HepG2 (cell line): Measurements from ENCODE around the gene TCOF1. TPM values are rescaled to one million over a fixed set of nuclear protein-coding genes. Genes with fewer than 3 reads are reported as not detected.

ENCODE experiments used
- ATAC-seq: fragments of 200-7000 bp; cut with Tn5 transposase; 3 replicates; pipeline ENCODE4 v1.9.1; 2020; ENCODE audit warnings: mild to moderate bottlenecking, moderate library complexity
- BruUV-seq: library from RNA; stranded (reverse); fragments of 400-500 nt; replicated peaks from 2 replicates; lab custom pipeline; 2021; lab: Mats Ljungman, UMichigan
- CTCF ChIA-PET: fragments of 300-600 bp; formaldehyde crosslinking; extraction: SDS; loops from one replicate; lab custom pipeline; 2021; ENCODE audit warnings: low total read pairs, inconsistent platforms, low intra/inter-chr PET ratio; lab: Yijun Ruan, JAX
- POLR2A ChIA-PET: fragments of 350-600 bp; sonication (Branson Sonifier 250); formaldehyde crosslinking; loops from one replicate; lab custom pipeline; 2020; ENCODE audit warnings: antibody characterized with exemption, inconsistent platforms; lab: Yijun Ruan, JAX
- DNase-seq: peaks from one replicate; pipeline ENCODE4 v3.0.0-alpha.2; 2015; ENCODE audit warnings: low spot score
- FAIRE-seq: peaks from 3 replicates; lab custom pipeline; 2011; peaks lifted over from hg19 to GRCh38; lab: Jason Lieb, UNC
- H2AFZ ChIP-seq: one replicate; pipeline ENCODE4 v1.6.1; 2011; ENCODE audit warnings: low read length, inconsistent platforms
- H3K27ac ChIP-seq: fragments of 300-600 bp; 3 replicates; pipeline ENCODE4 v1.8.0; 2011; ENCODE audit warnings: mixed run types, mild to moderate bottlenecking, mixed read lengths, low read length, inconsistent platforms; ENCODE audit not compliant: insufficient read depth; ENCODE audit errors: extremely low read length
- H3K27me3 ChIP-seq, 2 experiments: fragments of 200-600 bp in 1 of 2; 2 replicates in 1 of 2; 3 replicates in 1 of 2; pipeline versions ENCODE4 v1.6.0 to v1.8.0; 2011; ENCODE audit warnings: low read length in 2 of 2, mild to moderate bottlenecking in 2 of 2, moderate library complexity in 2 of 2, inconsistent platforms in 1 of 2; ENCODE audit not compliant: insufficient read depth in 2 of 2, control insufficient read depth in 1 of 2
- H3K36me3 ChIP-seq, 2 experiments: fragments of 200-600 bp in 1 of 2; replicated peaks in 1 of 2; 2 replicates in 1 of 2; 3 replicates in 1 of 2; pipeline versions ENCODE4 v1.5.1 to v1.8.0; 2011; ENCODE audit warnings: low read length in 2 of 2, inconsistent platforms in 1 of 2; ENCODE audit not compliant: insufficient read depth in 2 of 2, control insufficient read depth in 1 of 2
- H3K4me1 ChIP-seq: 2 replicates; pipeline ENCODE4 v1.5.1; 2012; ENCODE audit warnings: low read length, inconsistent platforms; ENCODE audit not compliant: insufficient read depth
- H3K4me2 ChIP-seq: 2 replicates; pipeline ENCODE4 v1.6.0; 2011; ENCODE audit warnings: low read depth, low read length, inconsistent platforms
- H3K4me3 ChIP-seq, 3 experiments: fragments of 200-600 bp in 1 of 3; sonication (generic), shearing (Covaris generic) in 1 of 3; replicated peaks in 1 of 3; 2 replicates each; pipeline ENCODE4 v1.5.1; 2011 to 2016; ENCODE audit warnings: low read length in 3 of 3, inconsistent platforms in 2 of 3, low read depth in 2 of 3, mild to moderate bottlenecking in 2 of 3, control low read depth in 1 of 3, mixed read lengths in 1 of 3; ENCODE audit not compliant: insufficient read depth in 1 of 3
- H3K79me2 ChIP-seq: one replicate; pipeline ENCODE4 v1.6.1; 2011; ENCODE audit warnings: low read length, inconsistent platforms; ENCODE audit not compliant: insufficient read depth
- H3K9ac ChIP-seq: 2 replicates; pipeline ENCODE4 v1.6.0; 2011; ENCODE audit warnings: mild to moderate bottlenecking, low read depth, low read length, inconsistent platforms; ENCODE audit not compliant: insufficient read depth
- H3K9me3 ChIP-seq: 2 replicates; pipeline ENCODE4 v1.5.1; 2012; ENCODE audit warnings: mild to moderate bottlenecking, low read length
- H4K20me1 ChIP-seq: 2 replicates; pipeline ENCODE4 v1.6.0; 2011; ENCODE audit warnings: inconsistent platforms, mild to moderate bottlenecking, low read length, moderate library complexity; ENCODE audit not compliant: insufficient read depth
- ATF7 ChIP-seq, 2 experiments: fragments of 450-650 bp in 1 of 2; sonication (generic) in 1 of 2; formaldehyde crosslinking in 1 of 2; IDR thresholded peaks; 2 replicates each; pipeline versions ENCODE4 v1.4.0 to v1.6.1; 2016 to 2020; ENCODE audit warnings: antibody characterized with exemption in 1 of 2, mild to moderate bottlenecking in 1 of 2, missing genetic modification reagents in 1 of 2
- CEBPB ChIP-seq: IDR thresholded peaks from 2 replicates; pipeline ENCODE4 v1.6.1; 2011; ENCODE audit warnings: low read depth, low read length, improper control_type of control experiment, borderline replicate concordance
- FOXA3 ChIP-seq: IDR thresholded peaks from 2 replicates; pipeline ENCODE4 v1.6.1; 2016; ENCODE audit warnings: missing genetic modification reagents, missing compliant biosample characterization
- ZNF280B ChIP-seq: sonication (generic); formaldehyde crosslinking; IDR thresholded peaks from 2 replicates; pipeline ENCODE4 v1.5.0; 2020; ENCODE audit warnings: missing genetic modification reagents, mild to moderate bottlenecking, borderline replicate concordance
- WGBS: methylation state at CpG from one replicate; pipeline ENCODE4 v1.1.6; 2017; ENCODE audit warnings: low lambda C conversion rate; 5-methylcytosine and 5-hydroxymethylcytosine counted together
- in situ Hi-C: cut with HindIII; loops from 2 replicates; pipeline ENCODE4 v1.10.0; 2017; ENCODE audit warnings: low pct_unique_long_range_greater_than_20kb; ENCODE audit not compliant: extremely low pct_ligation_motif_present
- intact Hi-C: fragments of 100-400 bp; cut with micrococcal nuclease; formaldehyde crosslinking; loops from one replicate; pipeline ENCODE4 v1.10.0; 2022; ENCODE audit not compliant: unreplicated experiment
- polyA plus RNA-seq, 8 experiments: library from polyadenylated mRNA; depleted of rRNA in 3 of 8; stranded (reverse) in 7 of 8; unstranded in 1 of 8; fragments of >200 nt; fragmentation: Illumina TruSeq in 4 of 8; extraction: Trizol in 4 of 8; gene quantifications; 2 replicates each; pipeline versions ENCODE4 v1.2.1 to v1.2.3, GENCODE V29; 2011 to 2016; ENCODE audit warnings: low read depth in 4 of 8, missing spikeins in 1 of 8, mixed read lengths in 1 of 8; ENCODE audit not compliant: insufficient read depth in 1 of 8
- total RNA-seq, 5 experiments: library from RNA; depleted of rRNA; stranded (reverse); fragments of >200 nt; fragmentation: Illumina TruSeq; extraction: Trizol; gene quantifications; 2 replicates each; pipeline ENCODE4 v1.2.3, GENCODE V29; 2016; ENCODE audit warnings: low read depth in 1 of 5

TCOF1 gene
- total and polyA plus RNA-seq, 2 of the 13 experiments (the other 11 are each of a cell fraction or from before 2014, with no cell fraction given): 10.1 to 41.6 TPM

DNA sequence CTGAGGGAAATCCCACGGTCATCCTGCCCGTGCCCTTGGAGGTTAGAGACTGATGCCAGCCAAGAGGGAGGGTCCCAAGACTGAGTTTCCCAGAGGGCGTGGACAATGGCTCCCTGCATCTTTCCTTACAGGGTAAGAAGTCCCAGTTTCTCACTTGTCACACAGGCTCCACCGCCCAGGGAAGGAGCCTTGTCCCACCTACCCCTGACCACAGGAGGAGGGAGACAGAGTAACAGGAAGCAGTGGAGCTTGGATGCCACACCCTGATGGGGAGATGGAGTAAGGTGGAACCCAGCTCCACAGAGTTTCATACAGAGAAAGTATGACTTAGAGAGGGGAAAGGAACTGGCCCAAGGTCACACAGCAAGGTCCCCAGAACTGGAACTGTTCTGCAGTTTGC, 64.6 kb downstream of the TCOF1 start (continued):
- no peak for TF ChIP-seq FOXA3 (CRISPR knock-in tag)
- TF ChIP-seq, all 625 proteins: peak for 0

DNA sequence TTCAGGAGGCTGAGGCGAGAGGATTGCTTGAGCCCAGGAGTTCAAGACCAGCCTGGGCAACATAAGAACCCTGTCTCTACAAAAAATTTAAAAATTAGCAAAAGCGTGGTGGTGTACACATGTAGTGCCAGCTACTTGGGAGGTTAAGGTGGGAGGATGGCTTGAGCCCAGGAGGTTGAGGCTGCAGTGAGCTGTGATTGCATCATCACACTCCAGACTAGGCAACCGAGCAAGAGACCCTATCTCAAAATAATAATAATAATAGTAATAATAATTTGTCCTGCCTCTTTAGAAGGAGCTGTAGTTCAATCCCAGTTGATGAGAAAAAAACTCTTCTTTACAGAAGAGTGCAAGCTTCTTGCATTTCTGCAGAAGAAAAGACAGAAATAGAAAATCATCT, 65.3 kb downstream of the TCOF1 start:
- no peak for FAIRE-seq

More for the DNA sequence above, 65.3 kb downstream of the TCOF1 start:
- Histone ChIP-seq H3K36me3 (no peaks in the 10 kb centered on the region), H2AFZ (no peak overlapping the region), H3K9ac (no peak overlapping the region), H3K79me2 (no peaks in the 10 kb centered on the region), H3K4me3 (no peak overlapping the region), H3K27me3 (no peaks in the 10 kb centered on the region), H3K27ac (no peak overlapping the region), H4K20me1 (no peaks in the 10 kb centered on the region), H3K9me3 (no peaks in the 10 kb centered on the region), H3K4me2 (no peak overlapping the region), H3K4me1 (peaks cover 11% of the 10 kb centered on the region)
- CTCF ChIA-PET: no interaction called here
- in situ Hi-C loops (no loop called here), intact Hi-C loops (loop anchor here (10.0 kb wide), 1 partner anchor 278 kb away; no protein-coding TSS in a partner anchor)
- ATAC-seq (no peak), DNase-seq (no peak)
- 25% methylated on average over 3 of the region's 3 CpGs for WGBS
- TF ChIP-seq ZNF280B (CRISPR knock-in tag) (no peak), ATF7 (IDR thresholded peaks at IDR 0.05) (peak; percentile 20; the same call in 1 of the 2 replicates), ATF7 (CRISPR knock-in tag; IDR thresholded peaks at IDR 0.05) (no peak), CEBPB (peak; percentile 42; the same call in 1 of the 2 replicates)
- no TSS peak for BruUV-seq
- POLR2A ChIA-PET: interaction anchor here (1.7 kb wide), 1 partner anchor 10 kb away, joined by 4 read pairs; the partner anchor contains the start of gene CD74
